Tongue (tissue), 2 donors: Measurements from ENCODE around the gene DUSP7. TPM values are rescaled to one million over a fixed set of nuclear protein-coding genes. Genes with fewer than 3 reads are reported as not detected.
A peak's percentile ranks its signal among the peaks of the same experiment; 100 is the strongest.
"Not testable (repeated sequence)": the region's sequence is repeated elsewhere in the genome, so short reads cannot be mapped to it uniquely, and the experiment has no call there.

Experiments used
- DNase-seq: peaks from one replicate; pipeline ENCODE4 v3.0.0-alpha.2; 2015
- total RNA-seq: library from RNA; depleted of rRNA; stranded (reverse); fragments of >200 nt; gene quantifications from one replicate; pipeline ENCODE4 v1.2.3, GENCODE V29; 2014

Gene DUSP7
- total RNA-seq, 1 donor from 2014 or later, result 18.5 TPM

DNA sequence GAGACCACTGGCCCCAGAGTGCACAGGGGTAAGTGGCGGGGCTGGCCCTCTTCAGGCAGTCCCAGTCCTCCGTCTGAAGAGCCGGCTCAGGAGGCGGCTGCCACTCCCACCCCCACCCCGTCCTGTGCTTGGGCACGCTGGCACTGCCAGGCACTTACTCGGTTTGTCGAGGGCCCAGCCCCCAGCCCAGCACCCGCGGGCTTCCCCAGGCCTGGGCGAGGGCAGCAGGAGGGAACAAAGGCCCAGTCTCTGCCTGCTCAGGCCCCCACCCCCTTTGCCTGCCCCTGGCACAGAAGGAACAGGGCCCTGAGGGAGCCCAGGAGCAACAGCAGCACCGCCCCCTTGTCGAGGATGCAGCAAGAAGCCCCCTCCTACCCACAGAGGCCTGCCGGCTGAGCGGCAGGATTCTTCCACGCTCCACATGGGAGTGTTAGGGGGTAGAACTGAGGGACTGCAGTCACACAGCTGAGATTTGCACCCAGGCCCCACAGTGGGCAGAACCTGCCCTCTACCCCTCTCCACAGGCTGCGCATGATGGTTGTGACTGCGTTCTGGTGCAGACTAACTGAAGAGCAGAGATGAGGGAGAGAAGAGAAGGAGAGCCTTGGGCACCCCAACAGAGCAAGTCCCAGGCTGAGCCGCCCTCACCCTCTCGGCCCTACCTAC lies 8.9 kb downstream of the DUSP7 start:
- no peak for DNase-seq

- no peak for DNase-seq
These were observed 9.5 kb downstream of the DUSP7 start for GRCh38 chr3:52046902-52047239.

- DNase-seq, result no peak
These were observed 10.0 kb downstream of the DUSP7 start for GRCh38 chr3:52046186-52046901.

- DNase-seq, result no peak
These were observed 11.3 kb downstream of the DUSP7 start for GRCh38 chr3:52044869-52045619.

GRCh38 chr3:52043750-52044149 lies 12.6 kb downstream of the DUSP7 start:
- DNase-seq, result no peak

DNA sequence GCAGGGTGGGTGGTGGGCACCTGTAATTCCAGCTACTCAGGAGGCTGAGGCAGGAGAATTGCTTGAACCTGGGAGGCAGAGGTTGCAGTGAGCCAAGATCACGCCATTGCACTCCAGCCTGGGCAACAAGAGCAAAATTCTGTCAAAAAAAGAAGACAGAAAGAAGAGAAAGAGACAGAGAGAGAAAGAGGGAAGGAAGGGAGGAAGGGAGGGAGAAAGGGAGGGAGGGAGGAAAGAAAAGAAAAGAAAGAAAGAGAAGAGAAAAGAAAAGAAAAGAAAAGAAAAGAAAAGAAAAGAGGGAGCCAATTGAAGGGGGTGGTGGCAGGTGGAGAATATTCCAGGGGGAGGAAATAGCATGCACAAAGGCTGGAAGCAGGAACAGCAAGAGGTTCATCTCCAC lies 13.3 kb downstream of the DUSP7 start:
- DNase-seq, result not testable (repeated sequence)

DNA sequence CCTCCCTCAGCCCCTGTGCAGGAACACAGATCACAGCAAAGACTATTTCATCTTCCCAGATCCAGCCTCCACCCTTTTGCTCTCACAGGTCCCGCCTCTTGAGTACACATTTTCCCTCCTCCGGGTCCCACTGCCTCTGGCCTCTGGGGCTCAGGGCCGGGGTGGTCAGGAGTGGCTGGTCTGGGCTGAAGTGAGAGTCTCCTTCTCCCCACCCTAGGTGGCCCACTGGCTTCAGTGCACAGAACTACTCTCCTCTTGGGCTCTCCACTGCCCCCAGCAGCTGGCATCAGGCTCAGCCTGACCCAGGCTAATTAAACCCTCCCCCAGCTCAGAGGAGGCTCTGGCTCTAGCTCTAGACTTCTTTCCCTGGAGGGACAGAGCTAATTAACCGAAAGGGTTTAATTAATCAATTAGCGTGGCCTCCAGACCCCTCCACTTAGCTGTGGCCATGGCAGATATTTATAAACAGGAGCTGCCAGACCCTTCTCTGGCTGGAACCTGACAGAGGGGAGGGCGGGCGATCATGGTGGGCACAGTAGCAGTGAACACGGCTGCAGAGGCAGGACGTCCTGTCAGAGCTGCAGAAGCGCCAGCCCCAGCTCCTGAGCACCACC lies 15.1 kb downstream of the DUSP7 start:
- DNase-seq, result peak; percentile 37

GRCh38 chr3:52040600-52040999 lies 15.8 kb downstream of the DUSP7 start:
- no peak for DNase-seq

DNA sequence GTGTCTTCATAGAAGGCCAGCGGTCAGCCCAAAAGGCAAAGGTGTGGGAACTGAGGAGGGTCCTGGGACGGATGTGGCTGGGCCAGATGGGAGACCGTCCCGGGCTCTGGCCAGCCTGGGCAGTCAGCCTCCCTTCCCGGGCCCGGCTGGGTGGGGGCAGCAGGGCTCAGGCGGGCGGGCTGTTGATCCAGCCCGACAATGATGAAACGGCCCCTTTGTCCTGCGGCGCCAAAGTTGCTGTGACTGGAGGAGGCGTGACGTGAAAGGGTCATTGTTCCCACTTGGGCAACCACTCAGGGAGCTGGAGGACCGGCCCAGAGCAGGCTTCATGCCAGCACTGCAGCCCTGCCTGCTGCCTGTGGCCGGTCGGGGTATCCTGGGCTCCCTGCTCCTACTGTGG lies 16.5 kb downstream of the DUSP7 start:
- DNase-seq, result peak; percentile 81

DNA sequence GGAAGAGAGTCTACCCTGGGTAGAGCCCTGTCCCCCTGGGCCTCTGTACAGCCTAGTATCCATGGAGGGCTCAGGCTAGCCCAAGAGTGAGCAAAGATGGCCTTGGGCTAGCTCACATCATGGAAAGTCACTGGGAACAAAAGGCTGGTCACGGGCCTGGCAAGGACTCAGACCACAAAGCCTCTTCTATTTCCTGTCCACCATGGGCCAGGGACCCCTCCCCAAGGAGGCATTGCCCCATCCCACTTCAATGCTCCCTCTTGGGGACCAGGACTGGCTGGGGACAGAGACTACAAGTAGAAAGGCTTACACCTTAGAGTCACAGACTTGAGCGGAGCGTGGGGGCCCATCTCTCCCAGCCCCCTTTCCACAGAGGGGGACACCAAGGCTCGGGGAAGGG lies 16.9 kb downstream of the DUSP7 start:
- no peak for DNase-seq

- DNase-seq, result no peak
These were observed 18.1 kb downstream of the DUSP7 start for GRCh38 chr3:52038227-52038626.

- no peak for DNase-seq
These were observed 19.1 kb downstream of the DUSP7 start for GRCh38 chr3:52037291-52037690.

DNA sequence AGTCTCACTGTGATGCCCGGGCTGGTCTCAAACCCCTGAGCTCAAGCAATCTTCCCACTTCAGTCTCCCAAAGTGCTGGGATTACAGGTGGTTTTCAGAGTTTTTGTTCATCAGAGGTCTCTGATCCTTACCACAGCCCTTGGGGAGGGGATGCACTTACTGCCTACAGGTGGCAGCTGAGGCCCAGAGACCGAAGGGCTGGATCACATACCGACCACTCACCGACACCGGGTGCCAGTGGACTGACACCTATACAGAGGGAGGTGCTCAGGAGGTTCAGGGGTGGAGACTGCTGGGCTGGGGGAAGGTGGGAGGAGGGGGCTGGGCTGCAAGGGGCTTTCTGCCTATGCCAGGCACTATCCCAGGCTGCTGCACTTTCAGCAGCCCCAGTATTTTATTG lies 19.5 kb downstream of the DUSP7 start:
- no peak for DNase-seq

- DNase-seq, result peak; percentile 21
These were observed 20.1 kb downstream of the DUSP7 start for GRCh38 chr3:52036222-52036694.

DNA sequence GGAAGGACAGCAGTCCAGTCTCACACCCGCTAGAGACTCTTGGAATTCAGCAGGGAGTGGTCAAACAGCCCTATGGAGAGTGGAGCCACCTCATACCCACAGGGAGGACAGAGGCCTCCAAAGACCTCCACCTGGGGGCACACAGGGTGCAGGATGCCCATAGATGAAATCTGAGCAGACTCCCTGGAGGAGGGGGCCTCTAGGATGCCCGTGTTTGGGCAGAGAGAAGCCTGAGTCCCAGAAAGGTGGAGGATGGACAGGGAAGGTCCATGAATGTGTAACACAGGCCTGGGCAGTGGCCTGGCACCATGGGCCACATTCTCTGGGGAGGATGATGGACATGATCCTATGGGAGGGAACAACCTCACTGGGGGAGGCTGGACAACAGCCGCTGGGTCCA lies 21.7 kb downstream of the DUSP7 start:
- no peak for DNase-seq

GRCh38 chr3:52034212-52034611 lies 22.2 kb downstream of the DUSP7 start:
- no peak for DNase-seq

GRCh38 chr3:52033748-52034147 lies 22.6 kb downstream of the DUSP7 start:
- not testable (repeated sequence) for DNase-seq

- peak; percentile 54 for DNase-seq
These were observed 23.5 kb downstream of the DUSP7 start for GRCh38 chr3:52032702-52033408.

DNA sequence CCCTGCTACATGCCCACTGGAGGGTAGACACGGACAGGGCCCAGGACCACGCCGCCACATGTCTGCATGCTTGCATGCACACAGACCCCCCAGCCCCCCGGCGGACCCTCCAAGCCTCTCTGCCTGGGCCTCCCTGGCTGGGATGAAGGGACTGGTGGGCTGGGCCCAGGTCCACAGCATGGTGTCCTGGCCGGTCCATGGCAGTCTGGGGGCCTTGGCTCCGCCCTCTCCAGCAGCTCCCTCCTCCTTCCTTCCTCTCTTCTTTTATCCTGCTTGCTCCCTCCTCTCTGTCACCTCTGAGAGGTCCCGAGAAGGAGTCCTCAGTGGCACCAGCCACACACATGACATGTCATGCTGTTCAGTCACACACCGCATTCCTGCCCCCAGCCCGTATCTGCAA lies 24.5 kb downstream of the DUSP7 start:
- no peak for DNase-seq

- DNase-seq, result no peak
These were observed 25.6 kb downstream of the DUSP7 start for GRCh38 chr3:52030714-52031310.

GRCh38 chr3:52029535-52029934 lies 26.8 kb downstream of the DUSP7 start:
- DNase-seq, result no peak

DNA sequence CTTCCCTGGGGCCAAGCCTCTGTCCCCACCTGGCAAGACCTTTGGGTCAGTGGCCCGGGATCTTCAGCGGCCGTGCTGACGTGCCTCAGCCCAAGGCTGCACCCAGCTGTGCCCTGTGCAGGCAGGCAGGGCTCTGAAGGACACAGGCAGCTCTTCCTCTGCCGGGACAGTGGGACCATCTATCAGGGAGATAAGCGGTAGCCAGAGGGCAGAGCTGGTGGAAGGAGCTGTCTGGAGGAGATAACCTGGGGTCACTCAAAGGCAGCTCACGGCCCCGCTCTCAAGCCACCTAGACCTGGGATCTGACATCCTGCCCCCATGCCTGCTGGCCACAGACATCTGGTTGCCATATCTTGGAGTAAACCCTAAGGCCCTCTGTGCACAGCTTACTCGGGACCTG lies 27.3 kb downstream of the DUSP7 start:
- DNase-seq, result no peak
